SKM-1 treated with dmso at 0.1 percent for 144 hours (cell line): Measurements from ENCODE around the gene CLIP3.

Experiments
- DNase-seq: peaks from one replicate; lab custom pipeline; 2025; ENCODE audit not compliant: unreplicated experiment; lab: John Stamatoyannopoulos, UW

Gene CLIP3

GRCh38 chr19:35978832-35979365, 53.8 kb downstream of the CLIP3 start:
- DNase-seq = no peak

GRCh38 chr19:35978271-35978670, 54.4 kb downstream of the CLIP3 start:
- no peak for DNase-seq

GRCh38 chr19:35977446-35978222, 55.0 kb downstream of the CLIP3 start:
- DNase-seq = no peak

- no peak for DNase-seq
Measured at GRCh38 chr19:35975608-35976214, 57.0 kb downstream of the CLIP3 start.

- DNase-seq = no peak
Measured at GRCh38 chr19:35973487-35973886, 59.2 kb downstream of the CLIP3 start.

- DNase-seq = no peak
Measured at GRCh38 chr19:35966771-35967170, 65.9 kb downstream of the CLIP3 start.
